Ecto neural progenitor cell (in vitro differentiated cells): ENCODE data around the gene FAM216A.
"Not testable (repeated sequence)": the region's sequence is repeated elsewhere in the genome, so short reads cannot be mapped to it uniquely, and the experiment has no call there.

Source experiments
- DNase-seq: peaks from one replicate; pipeline ENCODE4 v3.0.0-alpha.2; 2018; ENCODE audit warnings: low spot score

The FAM216A gene

GRCh38 chr12:110468214-110469048 lies at the start of gene FAM216A, which contains the start of gene GPN3:
TSS of gene FAM216A (plus strand) at chr12:110468845. CDS start at chr12:110468876, 31 bp downstream.
TSS of gene GPN3 (minus strand) at chr12:110468257. CDS start at chr12:110468203, 54 bp downstream.
- peak; percentile 99 for DNase-seq

DNA sequence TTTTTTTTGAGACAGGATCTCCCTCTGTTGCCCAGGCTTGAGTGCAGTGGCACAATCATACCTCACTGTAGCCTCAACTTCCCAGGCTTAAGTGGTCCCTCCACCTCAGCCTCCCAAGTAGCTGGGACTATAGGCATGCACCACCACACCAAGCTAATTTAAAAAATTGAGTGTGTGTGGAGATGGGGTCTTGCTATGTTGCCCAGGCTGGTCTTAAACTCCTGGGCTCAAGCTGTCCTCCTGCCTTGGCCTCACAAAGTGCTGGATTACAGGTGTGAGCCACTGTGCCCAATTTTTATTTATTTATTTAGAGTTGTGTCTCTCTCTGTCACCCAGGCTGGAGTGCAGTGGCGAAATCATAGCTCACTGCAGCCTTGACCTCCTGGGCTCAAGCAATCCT lies 48.0 kb upstream of the FAM216A start:
- DNase-seq: not testable (repeated sequence)

DNA sequence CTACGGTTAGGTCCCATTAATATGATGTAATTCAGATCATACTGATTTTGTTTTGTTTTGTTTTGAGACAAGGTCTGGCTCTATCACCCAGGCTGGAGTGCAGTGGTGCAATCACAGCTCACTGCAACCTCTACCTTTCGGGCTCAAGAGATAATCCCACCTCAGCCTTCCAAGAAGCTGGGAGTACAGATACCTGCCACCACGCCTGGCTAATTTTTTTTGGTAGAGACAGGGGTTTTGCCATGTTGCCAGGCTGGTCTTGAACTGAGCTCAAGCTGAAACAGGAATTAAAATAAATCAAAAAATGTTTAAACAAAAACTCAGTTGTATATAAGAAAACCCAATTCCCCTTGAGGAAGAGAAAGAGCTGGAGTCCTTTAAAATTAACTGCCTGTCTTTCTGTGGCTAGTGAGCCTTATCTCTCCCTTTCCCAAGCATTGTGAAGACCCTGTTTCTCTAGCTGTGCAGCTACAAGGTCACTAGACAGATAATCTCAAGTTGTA lies 47.4 kb upstream of the FAM216A start:
- DNase-seq: no peak

DNA sequence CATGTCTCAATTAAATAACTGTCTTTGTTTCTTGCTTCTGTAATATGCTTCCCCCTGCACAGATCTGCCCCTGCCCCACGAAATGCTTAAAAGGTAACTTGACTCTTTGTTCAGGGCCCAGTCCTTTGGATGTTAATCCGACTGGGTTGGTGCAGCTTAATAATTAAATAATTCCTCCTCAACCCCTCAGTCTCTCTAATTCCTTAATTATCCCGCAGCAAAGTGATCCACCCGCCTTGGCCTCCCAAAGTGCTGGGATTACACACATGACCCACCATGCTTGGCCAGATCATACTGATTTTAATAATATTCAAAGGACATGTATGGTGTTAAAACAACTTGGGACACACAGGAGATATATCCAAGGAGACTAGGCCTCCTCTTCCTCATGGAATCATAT lies 46.9 kb upstream of the FAM216A start:
- DNase-seq: no peak

- DNase-seq: no peak
Measured at GRCh38 chr12:110424237-110424636, 44.4 kb upstream of the FAM216A start.

DNA sequence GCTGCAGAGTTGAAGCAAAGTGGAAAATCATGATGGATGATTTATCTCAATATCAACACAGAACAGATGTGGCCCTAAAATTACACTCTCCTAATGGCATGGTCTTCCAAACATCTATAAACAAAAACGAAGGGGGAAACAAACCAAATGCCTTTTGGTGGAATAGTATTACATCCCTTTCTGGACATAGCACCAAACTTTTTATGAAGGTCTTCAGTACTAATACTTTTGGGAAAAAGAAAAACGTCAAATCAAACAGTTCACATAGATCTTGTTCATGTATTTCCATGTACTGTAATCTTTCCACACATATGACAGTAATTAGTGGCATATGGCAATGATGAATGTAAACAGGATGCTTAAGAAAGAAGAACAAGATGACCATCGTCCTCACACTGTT lies 42.2 kb upstream of the FAM216A start:
- DNase-seq: no peak

- not testable (repeated sequence) for DNase-seq
Measured at GRCh38 chr12:110429676-110430075, 39.0 kb upstream of the FAM216A start.

DNA sequence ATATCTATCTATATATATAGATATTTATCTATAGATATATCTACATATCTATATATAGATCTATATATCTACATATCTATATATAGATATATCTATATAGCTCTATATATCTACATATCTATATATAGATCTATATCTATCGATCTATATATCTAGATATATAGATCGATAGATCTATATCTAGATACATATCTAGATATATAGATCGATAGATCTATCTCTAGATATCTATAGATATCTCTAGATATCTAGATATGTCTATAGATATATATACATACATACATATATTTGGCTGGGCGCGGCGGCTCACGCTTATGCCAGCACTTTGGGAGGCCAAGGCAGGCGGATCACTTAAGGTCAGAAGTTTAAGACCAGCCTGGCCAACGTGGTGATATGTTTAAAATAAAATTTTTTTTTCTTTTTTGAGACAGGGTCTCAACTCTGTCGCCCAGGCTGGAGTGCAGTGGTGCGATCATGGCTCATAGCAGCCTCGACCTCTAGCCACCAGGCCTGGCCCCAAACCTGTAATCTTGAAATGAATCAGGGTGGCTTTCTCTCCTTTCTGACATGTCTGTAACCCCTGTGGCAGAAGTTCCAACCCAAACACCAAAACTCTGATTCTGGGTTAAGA lies 36.6 kb upstream of the FAM216A start:
- DNase-seq: no peak

GRCh38 chr12:110436231-110436630 lies 32.4 kb upstream of the FAM216A start:
- DNase-seq: no peak

- DNase-seq: no peak
Measured at GRCh38 chr12:110444455-110444854, 24.2 kb upstream of the FAM216A start.

GRCh38 chr12:110449799-110450497 lies 18.7 kb upstream of the FAM216A start, which contains the start of gene ARPC3:
TSS of gene ARPC3 (minus strand) at chr12:110450337. CDS start at chr12:110450260, 77 bp downstream.
- DNase-seq: peak; percentile 96

GRCh38 chr12:110451263-110451662 lies 17.4 kb upstream of the FAM216A start:
- DNase-seq: no peak

- no peak for DNase-seq
Measured at GRCh38 chr12:110453569-110454296, 14.9 kb upstream of the FAM216A start.

- DNase-seq: no peak
Measured at GRCh38 chr12:110458756-110459155, 9.9 kb upstream of the FAM216A start.

DNA sequence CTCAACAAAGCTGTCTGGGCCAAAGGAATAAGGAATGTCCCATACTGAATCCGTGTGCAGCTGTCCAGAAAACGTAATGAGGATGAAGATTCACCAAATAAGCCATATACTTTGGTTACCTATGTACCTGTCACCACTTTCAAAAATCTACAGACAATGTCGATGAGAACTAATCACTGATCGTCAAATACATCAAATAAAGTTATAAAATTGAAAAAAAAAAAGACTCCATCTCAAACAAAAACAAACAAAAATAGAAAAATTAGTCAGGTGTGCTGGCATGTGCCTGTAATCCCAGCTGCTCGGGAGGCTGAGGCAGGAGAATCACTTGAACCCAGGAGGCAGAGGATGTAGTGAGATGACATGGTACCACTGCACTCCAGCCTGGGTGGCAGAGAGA lies 7.5 kb upstream of the FAM216A start:
- DNase-seq: not testable (repeated sequence)

- no peak for DNase-seq
Measured at GRCh38 chr12:110465024-110465423, 3.6 kb upstream of the FAM216A start.

- not testable (repeated sequence) for DNase-seq
Measured at GRCh38 chr12:110465765-110466164, 2.9 kb upstream of the FAM216A start.

GRCh38 chr12:110466791-110467190 lies 1.9 kb upstream of the FAM216A start:
- no peak for DNase-seq

DNA sequence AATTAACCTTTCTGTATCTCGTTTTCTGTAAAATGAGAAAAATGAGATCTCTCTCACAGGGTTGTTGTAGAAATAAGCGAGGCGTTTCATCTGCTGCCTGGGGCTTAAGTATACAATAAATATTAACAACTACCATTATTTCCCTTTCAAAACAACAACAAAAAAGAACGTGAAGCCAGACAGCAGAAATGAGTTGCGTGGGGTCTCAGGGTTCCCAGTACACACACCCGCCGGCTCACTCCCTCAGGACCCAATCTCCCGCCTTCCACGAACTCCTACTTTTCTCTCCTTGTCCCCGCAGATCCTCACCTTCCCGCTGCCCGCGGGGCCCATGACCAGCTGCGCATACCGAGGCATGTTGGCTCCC lies 815 bp upstream of the FAM216A start:
- DNase-seq: no peak

- no peak for DNase-seq
Measured at GRCh38 chr12:110475426-110475825, 6.8 kb downstream of the FAM216A start.

DNA sequence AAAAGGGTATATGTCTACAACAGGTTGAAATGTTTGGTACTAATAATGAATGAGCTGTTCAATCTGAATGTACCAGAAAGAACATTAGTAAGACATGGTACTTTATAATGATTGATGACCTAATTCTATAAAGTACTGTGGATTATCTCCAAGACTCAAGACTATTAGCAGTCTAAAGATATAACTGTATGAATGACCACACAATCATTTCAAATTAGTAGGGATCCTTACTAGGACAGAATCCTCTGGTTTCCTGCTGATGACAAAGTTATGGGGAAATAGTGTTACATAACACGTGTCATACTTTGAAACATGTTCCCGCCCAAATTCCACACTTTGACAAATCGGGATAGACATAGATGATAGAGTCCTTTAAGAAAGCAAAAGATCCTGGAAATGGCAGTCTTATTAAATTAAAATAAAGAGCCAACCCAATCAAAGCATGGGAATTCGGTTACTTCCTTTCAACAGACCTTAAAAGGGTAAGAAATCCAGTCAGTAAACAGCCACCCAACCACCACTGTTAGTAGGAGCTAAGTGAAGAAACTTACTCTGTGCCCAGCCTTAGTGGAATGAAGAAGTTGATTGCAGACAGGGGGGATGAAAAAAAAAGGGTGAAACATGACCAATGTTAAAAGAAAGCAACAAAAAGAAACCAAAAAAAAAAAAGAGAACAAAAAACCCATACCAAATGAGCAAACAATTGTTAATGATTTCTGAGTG lies 30.5 kb downstream of the FAM216A start:
- no peak for DNase-seq
